HG03571 (cell line): ENCODE data around the gene CCDC197.

Source experiments
- ATAC-seq: cut with Tn5 transposase; IDR thresholded peaks from one replicate; pipeline ENCODE4 v1.9.1; 2021; ENCODE audit not compliant: unreplicated experiment

CCDC197 gene

DNA sequence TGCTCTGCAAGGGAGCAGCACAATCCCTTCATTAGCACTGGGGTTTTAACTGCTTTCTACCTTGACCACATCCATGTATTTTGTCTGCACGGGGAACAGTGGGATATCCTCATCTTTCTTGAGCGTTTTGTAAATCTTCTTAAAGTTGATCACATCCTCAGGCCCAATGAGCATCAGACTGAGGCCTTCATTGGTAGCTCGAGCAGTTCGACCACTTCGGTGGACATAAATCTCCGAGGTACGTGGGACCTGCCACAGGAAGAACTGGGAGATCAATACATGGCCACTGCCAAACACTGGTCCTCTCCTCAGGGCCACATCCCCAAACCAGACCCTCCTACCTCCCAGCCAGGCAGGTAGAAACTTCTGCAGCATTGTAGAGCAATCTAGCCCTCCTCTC lies 57.8 kb downstream of the CCDC197 start:
- no peak for ATAC-seq

DNA sequence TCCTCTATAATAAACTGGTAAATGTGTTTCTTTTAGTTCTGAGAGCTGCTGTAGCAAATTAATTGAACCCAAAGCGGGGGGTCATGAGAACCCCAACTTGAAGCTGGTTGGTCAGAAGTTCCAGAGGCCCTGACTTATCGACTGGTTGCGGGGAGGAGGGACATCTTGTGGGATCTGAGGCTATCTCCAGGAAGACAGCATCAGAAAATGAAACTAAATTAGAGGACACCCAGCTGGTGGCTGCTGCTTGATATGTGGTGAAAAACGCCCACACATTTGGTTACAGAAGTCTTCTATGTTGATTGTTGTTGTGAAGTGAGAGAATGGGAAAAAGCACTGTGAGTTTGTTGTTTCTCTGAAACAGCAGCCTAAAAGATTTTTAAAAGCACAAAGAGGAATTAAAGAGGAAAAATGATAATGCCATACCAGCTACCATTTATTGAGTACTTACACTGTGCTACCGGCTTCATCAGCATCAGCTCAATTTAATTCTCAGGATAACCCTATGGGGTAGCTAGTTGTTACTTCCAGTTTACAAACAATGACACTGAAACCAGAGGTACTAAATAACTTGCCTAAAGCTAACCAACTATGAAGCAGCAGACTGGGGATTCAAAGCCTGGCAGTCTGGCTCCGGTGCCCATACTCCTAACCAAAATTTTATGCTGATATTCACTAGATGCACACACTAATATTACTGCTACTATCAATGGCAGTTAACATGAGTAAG lies 59.6 kb downstream of the CCDC197 start:
- ATAC-seq, result no peak

DNA sequence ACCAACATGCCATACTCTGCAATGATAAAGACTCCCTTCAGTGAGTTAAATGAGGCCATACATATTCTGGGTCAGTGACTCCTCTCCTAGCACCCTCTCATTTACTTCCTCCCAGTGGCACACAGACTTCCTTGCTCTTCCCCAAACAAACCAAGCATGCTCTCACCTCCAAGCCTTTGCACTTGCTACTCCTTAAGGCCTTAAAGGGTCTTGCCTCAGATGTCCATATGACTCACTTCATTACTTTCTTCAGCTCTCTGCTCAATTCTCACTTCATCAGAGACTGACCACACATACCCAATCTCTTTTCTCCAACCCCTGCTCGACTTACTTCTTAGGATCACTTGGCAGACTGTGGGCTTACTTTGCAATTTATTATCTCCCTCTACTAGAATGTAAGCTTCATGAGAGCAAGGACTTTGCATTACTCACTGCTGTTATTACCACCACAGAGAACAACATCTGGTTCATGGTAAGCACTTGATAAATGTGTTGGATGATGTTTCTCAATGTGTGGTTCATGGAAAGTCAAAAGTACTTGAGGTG lies 61.1 kb downstream of the CCDC197 start:
- no peak for ATAC-seq
